Right renal pelvis (tissue), 4 donors: ENCODE measurements around the gene LIPJ. TPM values are rescaled to one million over a fixed set of nuclear protein-coding genes. Genes with fewer than 3 reads are reported as not detected.

Source experiments
- DNase-seq, 4 donors: peaks; one replicate each; pipeline ENCODE4 v3.0.0-alpha.2; 2013; ENCODE audit warnings: low read depth in 4 of 4, low spot score in 3 of 4, missing footprints in 1 of 4
- polyA plus RNA-seq, 4 donors: library from polyadenylated mRNA; unstranded; fragments of 120-200 nt; gene quantifications; one replicate each; pipeline ENCODE4 v1.2.1, GENCODE V29; 2013; ENCODE audit not compliant: insufficient read length in 4 of 4

The LIPJ gene
- polyA plus RNA-seq, 4 donors, result 0.06 to 0.39 (median 0.13) TPM

GRCh38 chr10:88594482-88594881 is 7.9 kb downstream of the LIPJ start:
- DNase-seq, result no peak

GRCh38 chr10:88598055-88598454 is 11.5 kb downstream of the LIPJ start:
- DNase-seq, result no peak

GRCh38 chr10:88608052-88608732 is 21.6 kb downstream of the LIPJ start:
- no peak for DNase-seq

GRCh38 chr10:88608780-88609179 is 22.2 kb downstream of the LIPJ start:
- DNase-seq, result no peak

- DNase-seq, result no peak
These were observed 29.9 kb downstream of the LIPJ start for GRCh38 chr10:88616250-88616977.

GRCh38 chr10:88617772-88618300 is 31.3 kb downstream of the LIPJ start:
- no peak for DNase-seq

GRCh38 chr10:88618496-88618895 is 31.9 kb downstream of the LIPJ start:
- no peak for DNase-seq

GRCh38 chr10:88620441-88620840 is 33.9 kb downstream of the LIPJ start:
- DNase-seq, result no peak

- DNase-seq, result no peak
These were observed 37.3 kb downstream of the LIPJ start for GRCh38 chr10:88623835-88624234.

- no peak for DNase-seq
These were observed 38.3 kb downstream of the LIPJ start for GRCh38 chr10:88624840-88625239.

- DNase-seq, result no peak
These were observed 53.6 kb downstream of the LIPJ start for GRCh38 chr10:88640186-88640585.

GRCh38 chr10:88642209-88642608 is 55.6 kb downstream of the LIPJ start:
- no peak for DNase-seq

- DNase-seq, result no peak
These were observed 56.4 kb downstream of the LIPJ start for GRCh38 chr10:88642963-88643362.

- DNase-seq, result no peak
These were observed 60.6 kb downstream of the LIPJ start for GRCh38 chr10:88647061-88647615.

- no peak for DNase-seq
These were observed 64.6 kb downstream of the LIPJ start for GRCh38 chr10:88651101-88651551.

GRCh38 chr10:88652616-88653015 is 66.1 kb downstream of the LIPJ start:
- DNase-seq, result no peak

Other genes starting within 250 kb of the LIPJ start
- 10 to 100 TPM; 16.7 to 18.8 (median 17.8) TPM for gene RNLS, start 3.4 kb upstream of the LIPJ start, polyA plus RNA-seq
- under 1 TPM; 0.18 to 0.57 (median 0.40) TPM for gene LIPF, start 77.7 kb downstream of the LIPJ start, polyA plus RNA-seq
- gene LIPK, start 119.5 kb downstream of the LIPJ start, polyA plus RNA-seq, result not detected
- gene LIPN, start 173.3 kb downstream of the LIPJ start, polyA plus RNA-seq, result not detected
- gene LIPM, start 216.0 kb downstream of the LIPJ start, polyA plus RNA-seq, result under 1 TPM in 1 of 4 donors, not detected in 3; 0.23 TPM